ENCODE measurements around the gene PRELID3B.
"Not testable (repeated sequence)": the region's sequence is repeated elsewhere in the genome, so short reads cannot be mapped to it uniquely, and the experiment has no call there.

PRELID3B gene

GRCh38 chr20:59041487-59041886 lies 1.1 kb downstream of the PRELID3B start:
- not testable (repeated sequence) for H3K23ac ChIP-seq (ENCODE audit: low read length in 2 of 2); H2BK12ac ChIP-seq (ENCODE audit: low read length in 2 of 2); H3K4me1 ChIP-seq (ENCODE audit: control insufficient read depth, insufficient read depth, low read depth, low read length); DNase-seq; H3K4me2 ChIP-seq (ENCODE audit: low read length, poor library complexity, severe bottlenecking); H2AFZ ChIP-seq (ENCODE audit: low read depth, low read length); H3K18ac ChIP-seq (ENCODE audit: low read depth in 1 of 2, low read length in 2 of 2); H3K27ac ChIP-seq (ENCODE audit: low read length, poor library complexity, severe bottlenecking); H3K27me3 ChIP-seq (ENCODE audit: control insufficient read depth in 1 of 2, insufficient read depth in 1 of 2, low read length in 2 of 2); H3K4ac ChIP-seq (ENCODE audit: low read depth in 1 of 2, low read length in 2 of 2); H3K14ac ChIP-seq (ENCODE audit: low read length in 2 of 2); H3K9me3 ChIP-seq (ENCODE audit: control insufficient read depth, low read length); H2AK5ac ChIP-seq (ENCODE audit: low read length, severe bottlenecking); H2BK5ac ChIP-seq (ENCODE audit: low read depth, low read length, poor library complexity, severe bottlenecking); H4K8ac ChIP-seq (ENCODE audit: low read length); H2BK120ac ChIP-seq (ENCODE audit: low read depth, low read length); H3K79me1 ChIP-seq (replicated peaks; ENCODE audit: low read length, poor library complexity, severe bottlenecking); H2BK15ac ChIP-seq (ENCODE audit: low read depth, poor library complexity, severe bottlenecking); H4K91ac ChIP-seq (ENCODE audit: low read length)
- peak overlapping the region in 1 of 2 experiments; percentile 81 for H3K4me3 ChIP-seq (ENCODE audit: insufficient read depth in 1 of 2, low read depth in 1 of 2, low read length in 2 of 2)
- H3K36me3 ChIP-seq (ENCODE audit: control insufficient read depth in 1 of 2, insufficient read depth in 2 of 2, low read depth in 1 of 2, low read length in 2 of 2): peaks cover 4 to 30% of the 10 kb centered on the region in 2 experiments
- WGBS: 97% methylated on average over 14 of the region's 16 CpGs
- peak overlapping the region; percentile 90 for H3K9ac ChIP-seq (ENCODE audit: low read length)

- peaks cover 5% of the 10 kb centered on the region for H3K4me1 ChIP-seq (ENCODE audit: control insufficient read depth, insufficient read depth, low read depth, low read length)
- no peak overlapping the region for H3K18ac ChIP-seq (ENCODE audit: low read depth in 1 of 2, low read length in 2 of 2)
- H2BK5ac ChIP-seq (ENCODE audit: low read depth, low read length, poor library complexity, severe bottlenecking): no peak overlapping the region
- peaks cover 9 to 38% of the 10 kb centered on the region in 2 experiments for H3K36me3 ChIP-seq (ENCODE audit: control insufficient read depth in 1 of 2, insufficient read depth in 2 of 2, low read depth in 1 of 2, low read length in 2 of 2)
- WGBS: 83% methylated on average over 5 of the region's 5 CpGs
- DNase-seq: no peak
- no peak overlapping the region for H2AK5ac ChIP-seq (ENCODE audit: low read length, severe bottlenecking)
- no peak overlapping the region for H3K14ac ChIP-seq (ENCODE audit: low read length in 2 of 2)
- no peak overlapping the region for H4K8ac ChIP-seq (ENCODE audit: low read length)
- no peak overlapping the region for H4K91ac ChIP-seq (ENCODE audit: low read length)
- no peak overlapping the region for H2BK12ac ChIP-seq (ENCODE audit: low read length in 2 of 2)
- H3K23ac ChIP-seq (ENCODE audit: low read length in 2 of 2): no peak overlapping the region
- H3K4me2 ChIP-seq (ENCODE audit: low read length, poor library complexity, severe bottlenecking): no peak overlapping the region
- peak overlapping the region in 1 of 2 experiments; percentile 81 for H3K4me3 ChIP-seq (ENCODE audit: insufficient read depth in 1 of 2, low read depth in 1 of 2, low read length in 2 of 2)
- no peaks in the 10 kb centered on the region for H3K9me3 ChIP-seq (ENCODE audit: control insufficient read depth, low read length)
- H2AFZ ChIP-seq (ENCODE audit: low read depth, low read length): no peak overlapping the region
- H2BK120ac ChIP-seq (ENCODE audit: low read depth, low read length): no peak overlapping the region
- H3K79me1 ChIP-seq (replicated peaks; ENCODE audit: low read length, poor library complexity, severe bottlenecking): peaks cover 4% of the 10 kb centered on the region
- H3K4ac ChIP-seq (ENCODE audit: low read depth in 1 of 2, low read length in 2 of 2): no peak overlapping the region
- no peak overlapping the region for H3K9ac ChIP-seq (ENCODE audit: low read length)
- no peak overlapping the region for H2BK15ac ChIP-seq (ENCODE audit: low read depth, poor library complexity, severe bottlenecking)
- no peaks in the 10 kb centered on the region for H3K27me3 ChIP-seq (ENCODE audit: control insufficient read depth in 1 of 2, insufficient read depth in 1 of 2, low read length in 2 of 2)
- H3K27ac ChIP-seq (ENCODE audit: low read length, poor library complexity, severe bottlenecking): no peak overlapping the region
These were observed 1.9 kb downstream of the PRELID3B start for GRCh38 chr20:59040667-59041066.

- Histone ChIP-seq H3K79me1 (replicated peaks; ENCODE audit: low read length, poor library complexity, severe bottlenecking) (peaks cover 5% of the 10 kb centered on the region), H3K4me1 (ENCODE audit: control insufficient read depth, insufficient read depth, low read depth, low read length) (peaks cover 5% of the 10 kb centered on the region), H2BK15ac (ENCODE audit: low read depth, poor library complexity, severe bottlenecking) (no peak overlapping the region), H2BK120ac (ENCODE audit: low read depth, low read length) (no peak overlapping the region), H2AK5ac (ENCODE audit: low read length, severe bottlenecking) (no peak overlapping the region), H2AFZ (ENCODE audit: low read depth, low read length) (no peak overlapping the region), H3K4ac (ENCODE audit: low read depth in 1 of 2, low read length in 2 of 2) (no peak overlapping the region), H3K23ac (ENCODE audit: low read length in 2 of 2) (no peak overlapping the region), H3K4me3 (ENCODE audit: insufficient read depth in 1 of 2, low read depth in 1 of 2, low read length in 2 of 2) (no peak overlapping the region), H3K27ac (ENCODE audit: low read length, poor library complexity, severe bottlenecking) (no peak overlapping the region), H3K4me2 (ENCODE audit: low read length, poor library complexity, severe bottlenecking) (no peak overlapping the region), H4K8ac (ENCODE audit: low read length) (no peak overlapping the region), H3K18ac (ENCODE audit: low read depth in 1 of 2, low read length in 2 of 2) (no peak overlapping the region), H3K9me3 (ENCODE audit: control insufficient read depth, low read length) (no peaks in the 10 kb centered on the region), H2BK5ac (ENCODE audit: low read depth, low read length, poor library complexity, severe bottlenecking) (no peak overlapping the region), H4K91ac (ENCODE audit: low read length) (no peak overlapping the region), H3K36me3 (ENCODE audit: control insufficient read depth in 1 of 2, insufficient read depth in 2 of 2, low read depth in 1 of 2, low read length in 2 of 2) (peaks cover 13 to 52% of the 10 kb centered on the region in 2 experiments), H3K27me3 (ENCODE audit: control insufficient read depth in 1 of 2, insufficient read depth in 1 of 2, low read length in 2 of 2) (no peaks in the 10 kb centered on the region), H3K9ac (ENCODE audit: low read length) (peak overlapping the region; percentile 3), H2BK12ac (ENCODE audit: low read length in 2 of 2) (no peak overlapping the region), H3K14ac (ENCODE audit: low read length in 2 of 2) (no peak overlapping the region)
- no peak for DNase-seq
- WGBS: 100% methylated on average over 1 of the region's 1 CpG
These were observed 3.4 kb downstream of the PRELID3B start for GRCh38 chr20:59039233-59039632.

- H3K4me2 ChIP-seq (ENCODE audit: low read length, poor library complexity, severe bottlenecking): no peak overlapping the region
- H3K23ac ChIP-seq (ENCODE audit: low read length in 2 of 2): no peak overlapping the region
- no peak overlapping the region for H2AFZ ChIP-seq (ENCODE audit: low read depth, low read length)
- no peaks in the 10 kb centered on the region for H3K9me3 ChIP-seq (ENCODE audit: control insufficient read depth, low read length)
- H3K36me3 ChIP-seq (ENCODE audit: control insufficient read depth in 1 of 2, insufficient read depth in 2 of 2, low read depth in 1 of 2, low read length in 2 of 2): peaks cover 13 to 61% of the 10 kb centered on the region in 2 experiments
- no peak overlapping the region for H3K4ac ChIP-seq (ENCODE audit: low read depth in 1 of 2, low read length in 2 of 2)
- no peak overlapping the region for H2BK120ac ChIP-seq (ENCODE audit: low read depth, low read length)
- no peak overlapping the region for H3K9ac ChIP-seq (ENCODE audit: low read length)
- no peak overlapping the region for H3K4me3 ChIP-seq (ENCODE audit: insufficient read depth in 1 of 2, low read depth in 1 of 2, low read length in 2 of 2)
- no peak for DNase-seq
- no peak overlapping the region for H2BK12ac ChIP-seq (ENCODE audit: low read length in 2 of 2)
- peak overlapping the region; percentile 28 for H4K91ac ChIP-seq (ENCODE audit: low read length)
- no peak overlapping the region for H2BK15ac ChIP-seq (ENCODE audit: low read depth, poor library complexity, severe bottlenecking)
- H3K27ac ChIP-seq (ENCODE audit: low read length, poor library complexity, severe bottlenecking): no peak overlapping the region
- H3K4me1 ChIP-seq (ENCODE audit: control insufficient read depth, insufficient read depth, low read depth, low read length): no peaks in the 10 kb centered on the region
- H3K79me1 ChIP-seq (replicated peaks; ENCODE audit: low read length, poor library complexity, severe bottlenecking): peaks cover 5% of the 10 kb centered on the region
- no peak overlapping the region for H2BK5ac ChIP-seq (ENCODE audit: low read depth, low read length, poor library complexity, severe bottlenecking)
- no peak overlapping the region for H4K8ac ChIP-seq (ENCODE audit: low read length)
- H2AK5ac ChIP-seq (ENCODE audit: low read length, severe bottlenecking): no peak overlapping the region
- no peak overlapping the region for H3K18ac ChIP-seq (ENCODE audit: low read depth in 1 of 2, low read length in 2 of 2)
- H3K14ac ChIP-seq (ENCODE audit: low read length in 2 of 2): no peak overlapping the region
- WGBS: 96% methylated on average over 12 of the region's 12 CpGs
- H3K27me3 ChIP-seq (ENCODE audit: control insufficient read depth in 1 of 2, insufficient read depth in 1 of 2, low read length in 2 of 2): no peaks in the 10 kb centered on the region
These were observed 5.2 kb downstream of the PRELID3B start for GRCh38 chr20:59037386-59037785.
